ENCODE data around the gene ZP3. TPM values are rescaled to one million over a fixed set of nuclear protein-coding genes. Genes with fewer than 3 reads are reported as not detected.
"Not testable (repeated sequence)": the region's sequence is repeated elsewhere in the genome, so short reads cannot be mapped to it uniquely, and the experiment has no call there.

Gene ZP3
- total and polyA plus RNA-seq, 10 of the 15 experiments (the other 5 are each of a cell fraction or from before 2014, with no cell fraction given) = 0.39 to 5.1 (median 2.5) TPM

GRCh38 chr7:76440404-76440803 lies 15.7 kb downstream of the ZP3 start:
- FAIRE-seq; CTCF ChIA-PET; DNase-seq (ENCODE audit: low read depth, low spot score): not testable (repeated sequence)

DNA sequence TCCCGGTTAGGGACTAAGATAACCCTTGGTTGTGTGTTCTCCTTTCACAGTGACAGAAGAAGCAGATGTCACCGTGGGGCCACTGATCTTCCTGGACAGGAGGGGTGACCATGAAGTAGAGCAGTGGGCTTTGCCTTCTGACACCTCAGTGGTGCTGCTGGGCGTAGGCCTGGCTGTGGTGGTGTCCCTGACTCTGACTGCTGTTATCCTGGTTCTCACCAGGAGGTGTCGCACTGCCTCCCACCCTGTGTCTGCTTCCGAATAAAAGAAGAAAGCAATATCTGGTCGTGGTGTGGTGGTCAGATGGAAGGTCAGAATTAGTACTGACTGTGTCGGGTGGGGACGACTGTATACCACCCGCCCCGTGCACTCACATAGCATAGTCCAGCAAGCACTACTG lies 17.0 kb downstream of the ZP3 start:
- H3K4me1 ChIP-seq (ENCODE audit: control insufficient read depth, insufficient read depth, low read length) = peaks cover 12% of the 10 kb centered on the region
- SMC1A ChIA-PET (ENCODE audit: uncharacterized antibody, unreplicated experiment); DNase-seq (ENCODE audit: low read depth, low spot score); H3K4me2 ChIP-seq (ENCODE audit: control insufficient read depth, insufficient read depth); H2AFZ ChIP-seq (ENCODE audit: control insufficient read depth, low read depth, low read length); H3K9ac ChIP-seq (ENCODE audit: control insufficient read depth, insufficient read depth, low read length); H3K4me3 ChIP-seq; BruUV-seq (replicated peaks); H3K9me3 ChIP-seq (replicated peaks; ENCODE audit: control insufficient read depth, insufficient read depth, low read length); in situ Hi-C loops (cut with MboI); intact Hi-C loops (cut with micrococcal nuclease; ENCODE audit: unreplicated experiment); H3K27ac ChIP-seq (ENCODE audit: control insufficient read depth, insufficient read depth); H3K36me3 ChIP-seq (ENCODE audit: control insufficient read depth in 2 of 2, insufficient read depth in 2 of 2, low read length in 1 of 2); RAD21 ChIA-PET (ENCODE audit: unreplicated experiment); H3K27me3 ChIP-seq (replicated peaks in 1 of 2; ENCODE audit: control insufficient read depth in 2 of 2, insufficient read depth in 2 of 2, low read length in 1 of 2); CTCF ChIA-PET; POLR2A ChIA-PET; H3K79me2 ChIP-seq (ENCODE audit: control insufficient read depth, insufficient read depth, low read length); H4K20me1 ChIP-seq (ENCODE audit: control insufficient read depth, insufficient read depth): not testable (repeated sequence)
- peak; percentile 83 for FAIRE-seq
- WGBS (ENCODE audit: insufficient coverage, insufficient replicate concordance, low lambda C conversion rate, missing lambda C conversion rate) = 50% methylated on average over 2 of the region's 10 CpGs
- peak; percentile 69 for ATAC-seq

More at GRCh38 chr7:76440404-76440803, 15.7 kb downstream of the ZP3 start:
- H3K4me1 ChIP-seq (ENCODE audit: control insufficient read depth, insufficient read depth, low read length) = peaks cover 12% of the 10 kb centered on the region
- intact Hi-C loops (cut with micrococcal nuclease; ENCODE audit: unreplicated experiment); H3K27ac ChIP-seq (ENCODE audit: control insufficient read depth, insufficient read depth); POLR2A ChIA-PET; H3K27me3 ChIP-seq (replicated peaks in 1 of 2; ENCODE audit: control insufficient read depth in 2 of 2, insufficient read depth in 2 of 2, low read length in 1 of 2); H3K4me2 ChIP-seq (ENCODE audit: control insufficient read depth, insufficient read depth); H3K79me2 ChIP-seq (ENCODE audit: control insufficient read depth, insufficient read depth, low read length); H3K9ac ChIP-seq (ENCODE audit: control insufficient read depth, insufficient read depth, low read length); H3K9me3 ChIP-seq (replicated peaks; ENCODE audit: control insufficient read depth, insufficient read depth, low read length); SMC1A ChIA-PET (ENCODE audit: uncharacterized antibody, unreplicated experiment); RAD21 ChIA-PET (ENCODE audit: unreplicated experiment); ATAC-seq; H4K20me1 ChIP-seq (ENCODE audit: control insufficient read depth, insufficient read depth); H2AFZ ChIP-seq (ENCODE audit: control insufficient read depth, low read depth, low read length); H3K4me3 ChIP-seq; in situ Hi-C loops (cut with MboI); BruUV-seq (replicated peaks); H3K36me3 ChIP-seq (ENCODE audit: control insufficient read depth in 2 of 2, insufficient read depth in 2 of 2, low read length in 1 of 2): not testable (repeated sequence)
- 70% methylated on average over 4 of the region's 4 CpGs for WGBS (ENCODE audit: insufficient coverage, insufficient replicate concordance, low lambda C conversion rate, missing lambda C conversion rate)

- H3K79me2 ChIP-seq (ENCODE audit: control insufficient read depth, insufficient read depth, low read length); H3K27ac ChIP-seq (ENCODE audit: control insufficient read depth, insufficient read depth); CTCF ChIA-PET; DNase-seq (ENCODE audit: low read depth, low spot score); H3K9me3 ChIP-seq (replicated peaks; ENCODE audit: control insufficient read depth, insufficient read depth, low read length); RAD21 ChIA-PET (ENCODE audit: unreplicated experiment); H2AFZ ChIP-seq (ENCODE audit: control insufficient read depth, low read depth, low read length); H3K36me3 ChIP-seq (ENCODE audit: control insufficient read depth in 2 of 2, insufficient read depth in 2 of 2, low read length in 1 of 2); H4K20me1 ChIP-seq (ENCODE audit: control insufficient read depth, insufficient read depth); in situ Hi-C loops (cut with MboI); SMC1A ChIA-PET (ENCODE audit: uncharacterized antibody, unreplicated experiment); FAIRE-seq; H3K4me2 ChIP-seq (ENCODE audit: control insufficient read depth, insufficient read depth); H3K4me3 ChIP-seq; H3K9ac ChIP-seq (ENCODE audit: control insufficient read depth, insufficient read depth, low read length); BruUV-seq (replicated peaks); intact Hi-C loops (cut with micrococcal nuclease; ENCODE audit: unreplicated experiment); H3K27me3 ChIP-seq (replicated peaks in 1 of 2; ENCODE audit: control insufficient read depth in 2 of 2, insufficient read depth in 2 of 2, low read length in 1 of 2); ATAC-seq: not testable (repeated sequence)
- 95% methylated on average over 5 of the region's 5 CpGs for WGBS (ENCODE audit: insufficient coverage, insufficient replicate concordance, low lambda C conversion rate, missing lambda C conversion rate)
- peaks cover 12% of the 10 kb centered on the region for H3K4me1 ChIP-seq (ENCODE audit: control insufficient read depth, insufficient read depth, low read length)
- POLR2A ChIA-PET = interaction anchor here (0.7 kb wide), 2 partner anchors 64 to 83 kb away, joined by 3 read pairs; no protein-coding TSS in a partner anchor
Observed at GRCh38 chr7:76442664-76443446, 18.1 kb downstream of the ZP3 start.

Measured in GM12878 (cell line).